ENCODE results near the gene OTUD4.

OTUD4 gene

DNA sequence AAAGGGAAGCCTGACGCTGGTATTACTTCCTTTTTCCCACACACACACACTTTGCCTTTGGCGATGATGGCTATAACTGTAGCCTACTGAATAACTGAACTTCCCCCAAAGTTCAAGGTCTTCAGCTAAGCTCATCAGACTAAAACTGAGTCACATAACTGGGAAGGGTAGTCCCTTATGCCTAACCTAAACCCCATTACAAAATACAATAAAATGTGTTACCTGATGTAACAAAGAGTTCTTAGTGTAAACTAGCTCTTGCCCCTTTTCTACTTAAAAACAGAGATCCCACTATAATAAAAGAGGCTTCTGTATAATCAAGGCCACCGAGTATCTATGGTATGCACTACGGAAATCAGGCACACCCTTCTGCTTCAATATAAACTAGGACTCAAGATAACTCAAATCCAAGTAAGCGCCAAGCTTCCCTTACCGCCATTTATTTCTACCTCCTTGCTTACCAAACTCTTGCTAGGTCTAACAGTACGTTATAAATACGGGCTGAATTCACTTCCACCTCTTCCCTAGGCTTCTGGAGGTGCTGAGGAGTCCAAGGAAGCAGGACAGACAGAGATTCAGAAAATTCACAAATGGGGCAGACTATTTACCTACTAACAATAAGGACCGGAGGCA, 2.4 kb downstream of the OTUD4 start:
- no peak for DNase-seq

DNA sequence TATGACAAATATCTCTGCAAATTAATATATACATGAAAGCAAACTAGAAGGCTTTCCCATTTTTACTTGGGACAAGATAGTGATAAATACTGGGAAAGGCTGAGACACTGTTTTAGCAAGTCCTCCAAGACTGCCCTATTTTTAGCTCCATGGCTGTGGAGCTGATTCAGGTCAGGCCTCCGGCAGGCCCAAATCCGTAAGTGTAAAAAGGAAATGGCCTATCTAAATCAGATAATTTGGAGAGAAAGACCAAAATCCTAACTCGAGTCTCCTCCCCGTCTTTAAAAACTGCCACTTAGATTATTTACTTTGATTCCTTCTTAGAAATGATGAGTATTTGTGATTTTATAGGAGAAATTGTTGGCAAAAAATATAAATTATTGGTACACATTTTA, 2.9 kb downstream of the OTUD4 start:
- DNase-seq, result no peak

DNA sequence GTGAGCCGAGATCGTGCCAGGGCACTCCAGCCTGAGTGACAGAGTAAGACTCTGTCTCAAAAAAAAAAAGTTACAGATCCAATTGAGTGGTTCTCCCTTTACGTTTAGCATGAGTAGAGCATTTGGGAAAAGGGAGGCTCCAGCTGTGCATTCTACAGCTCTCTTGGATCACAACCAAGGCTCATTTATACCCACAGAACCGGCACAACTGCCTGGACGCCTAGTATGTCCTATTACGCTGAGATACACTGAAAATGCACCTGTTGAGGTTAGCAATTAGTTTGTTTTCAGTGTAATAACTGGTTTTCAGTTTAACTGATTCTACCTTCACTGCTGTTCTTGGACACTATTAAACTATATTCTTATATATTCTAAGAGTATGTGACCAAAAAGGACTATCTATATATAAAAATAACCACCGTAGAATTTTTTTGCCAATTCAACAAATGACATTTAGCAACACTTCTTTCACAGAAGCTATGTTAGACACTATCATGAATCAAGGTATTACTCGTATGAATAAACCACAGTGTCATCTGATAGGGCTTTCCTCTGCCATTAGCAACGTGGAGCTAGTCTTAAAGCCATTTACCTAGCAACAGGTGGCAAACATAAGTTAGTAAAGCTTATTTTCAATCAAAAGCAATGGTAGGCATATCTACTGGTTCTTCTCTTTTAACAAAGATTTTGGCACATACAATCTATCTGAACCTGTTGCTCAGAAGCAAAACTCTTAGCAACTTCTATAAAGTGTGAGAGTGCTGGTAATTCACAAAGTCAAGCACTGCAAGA, 3.6 kb downstream of the OTUD4 start:
- no peak for DNase-seq

DNA sequence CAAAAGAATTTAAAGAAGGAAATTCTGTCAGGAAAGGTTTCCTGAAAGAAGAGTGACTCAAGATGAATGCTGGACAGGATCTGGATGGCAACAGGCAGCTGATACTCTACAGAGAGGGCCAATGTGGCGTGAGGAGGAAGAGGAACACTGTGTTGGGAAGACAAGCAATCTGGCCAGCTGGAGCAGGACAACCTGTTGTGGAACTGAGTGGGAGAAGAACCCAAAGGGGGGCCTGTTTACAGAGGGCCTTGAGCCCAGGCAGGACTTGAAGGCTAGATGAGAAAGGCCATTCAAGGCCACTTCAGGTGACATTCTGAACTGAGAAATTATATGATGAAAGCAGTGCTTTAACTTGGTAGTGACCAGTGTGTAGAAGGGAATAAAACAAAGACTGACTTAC, 8.5 kb downstream of the OTUD4 start:
- DNase-seq, result no peak

DNA sequence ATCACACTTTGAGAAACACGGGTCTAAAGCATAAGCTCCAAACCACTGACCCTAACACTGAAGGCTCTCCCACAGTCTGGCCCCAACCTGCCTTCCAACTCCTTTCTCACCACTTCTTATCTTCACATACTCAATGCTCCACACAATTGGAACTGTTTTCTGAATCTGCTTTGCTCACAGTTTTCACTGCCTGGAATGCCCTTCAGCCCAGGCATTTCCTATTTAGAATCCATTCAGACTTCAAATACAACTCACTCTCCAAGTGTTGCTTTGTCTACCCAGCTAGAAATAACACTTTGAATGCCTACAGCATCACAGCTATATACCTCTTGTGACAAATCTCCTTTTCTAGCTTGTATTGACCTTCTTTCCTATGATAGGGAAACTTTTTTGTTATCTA, 10.2 kb downstream of the OTUD4 start:
- no peak for DNase-seq

DNA sequence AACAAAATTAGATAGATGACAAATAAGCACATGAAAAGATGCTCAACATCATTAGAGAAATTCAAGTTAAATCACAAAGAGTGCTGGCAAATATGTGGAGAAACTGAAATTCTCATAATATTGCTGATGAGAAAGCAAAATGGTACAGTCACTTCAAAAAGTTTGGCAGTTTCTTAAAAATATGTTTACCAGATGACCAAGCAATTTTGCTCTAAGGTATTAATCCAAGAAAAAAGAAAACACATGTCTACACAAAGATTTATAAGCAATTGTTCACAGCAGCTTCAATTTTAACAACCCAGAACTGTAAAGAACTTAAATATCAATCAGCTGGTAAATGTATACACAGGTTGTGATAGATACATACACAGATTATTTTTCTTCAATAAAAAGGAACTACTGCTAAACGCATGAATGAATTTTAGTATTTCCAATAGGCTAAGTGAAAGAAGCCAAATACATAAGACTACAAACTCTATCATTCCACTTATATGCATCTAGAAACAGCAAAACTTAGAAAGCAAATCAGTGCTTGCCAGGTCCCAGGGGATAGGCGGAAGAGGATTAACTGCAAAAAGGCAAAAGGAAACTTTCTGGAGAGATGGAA, 11.7 kb downstream of the OTUD4 start:
- no peak for DNase-seq

DNA sequence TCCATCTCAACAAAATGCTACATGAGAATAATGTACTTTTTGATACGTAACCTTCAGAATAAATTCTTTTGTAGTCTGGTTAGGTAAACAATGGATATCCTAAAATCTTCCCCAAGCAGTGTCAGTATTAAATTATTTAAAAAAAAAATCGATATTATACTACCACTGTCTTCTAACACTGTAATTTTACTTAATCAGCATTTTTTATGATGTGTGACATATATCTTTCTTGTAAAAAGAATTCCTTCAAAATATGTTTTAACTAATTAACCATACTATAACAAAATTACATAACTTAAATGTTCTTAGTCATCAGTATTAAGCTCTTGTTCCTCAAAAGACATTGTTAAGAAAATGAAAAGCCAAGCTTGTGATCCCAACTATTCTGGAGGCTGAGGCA, 12.5 kb downstream of the OTUD4 start:
- DNase-seq, result no peak

DNA sequence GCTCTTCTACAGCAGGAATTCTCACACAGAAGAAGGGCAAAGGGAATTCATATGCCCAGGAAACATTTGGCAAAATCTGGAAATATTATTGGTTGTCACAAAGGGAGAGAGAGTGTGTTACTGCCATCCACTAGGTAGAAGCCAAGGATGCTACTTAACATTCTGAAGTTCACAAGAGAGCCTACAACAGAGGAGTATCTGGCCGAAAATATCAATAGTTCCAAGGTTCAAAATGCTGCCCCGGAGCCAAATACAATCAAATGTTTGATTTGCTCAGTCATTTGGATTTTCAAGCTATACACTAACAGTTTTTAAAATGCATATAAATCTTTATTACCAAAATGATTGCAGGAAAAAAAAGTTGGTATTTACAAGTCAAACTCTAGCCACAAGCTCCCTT, 18.8 kb downstream of the OTUD4 start:
- no peak for DNase-seq

DNA sequence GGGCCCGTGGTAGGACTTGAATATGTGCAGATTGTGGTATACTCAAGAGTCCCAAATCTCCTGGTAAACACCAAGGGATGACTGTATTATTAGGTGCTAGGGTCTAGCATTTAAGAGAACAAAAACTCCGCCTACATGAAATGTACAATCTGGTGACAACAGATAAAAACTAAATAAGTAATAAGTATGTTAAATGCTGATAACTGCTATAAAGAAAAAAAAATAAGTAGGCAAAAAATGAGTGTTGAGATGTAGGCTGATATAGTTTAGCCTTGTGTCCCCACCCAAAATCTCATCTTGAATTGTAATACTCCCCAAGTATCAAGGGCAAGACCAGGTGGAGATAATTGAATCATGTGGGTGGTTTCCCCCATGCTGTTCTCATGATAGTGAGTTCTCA, 23.4 kb downstream of the OTUD4 start:
- DNase-seq, result no peak

DNA sequence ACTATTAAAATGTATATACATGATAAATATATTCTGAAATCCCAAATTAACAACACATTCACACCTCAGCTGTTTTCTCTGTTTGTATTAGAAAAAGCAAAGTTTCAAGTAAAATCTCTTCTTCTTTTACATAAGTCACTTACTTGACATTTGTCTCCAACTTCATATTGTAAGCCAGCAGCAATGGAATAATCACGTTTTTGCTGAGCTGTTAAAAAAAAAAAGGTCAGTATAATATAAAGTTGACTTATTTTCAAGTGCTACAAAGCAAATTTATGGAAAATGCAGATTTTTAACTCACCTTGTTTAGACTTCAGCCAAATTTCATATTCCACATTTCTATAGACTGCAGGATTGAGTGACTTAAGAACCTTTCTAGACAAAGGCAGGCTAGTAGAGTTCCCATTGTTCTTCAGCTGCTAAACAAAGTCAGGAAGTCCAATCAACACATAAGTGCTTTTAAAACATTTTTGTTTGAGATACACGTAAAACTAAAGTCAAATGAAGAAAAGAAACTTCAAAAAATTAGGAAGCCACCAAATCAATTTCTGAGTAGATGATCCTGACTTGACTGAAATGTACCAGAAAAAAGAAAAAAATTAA, 25.0 kb downstream of the OTUD4 start:
- no peak for DNase-seq

DNA sequence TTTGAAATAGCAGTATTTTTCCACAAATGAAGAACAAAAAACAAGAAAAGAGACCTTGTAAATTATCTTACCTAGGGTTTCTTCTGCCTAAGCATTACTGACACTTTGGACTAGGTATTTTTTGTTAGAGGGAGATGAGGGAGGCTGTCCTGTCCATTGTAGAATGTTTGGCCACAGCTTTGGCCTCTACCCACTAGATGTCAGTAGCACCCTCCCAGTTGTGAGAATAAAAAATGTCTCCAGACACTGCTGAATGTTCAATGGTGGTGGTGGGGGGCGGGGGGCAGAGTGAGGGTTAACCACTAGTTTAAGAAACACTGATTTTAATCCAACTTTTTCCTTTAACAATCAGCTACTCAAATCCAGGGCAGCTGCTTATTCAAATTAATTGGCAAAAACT, 25.8 kb downstream of the OTUD4 start:
- DNase-seq, result peak in 1 of 6 experiments; percentile 7

DNA sequence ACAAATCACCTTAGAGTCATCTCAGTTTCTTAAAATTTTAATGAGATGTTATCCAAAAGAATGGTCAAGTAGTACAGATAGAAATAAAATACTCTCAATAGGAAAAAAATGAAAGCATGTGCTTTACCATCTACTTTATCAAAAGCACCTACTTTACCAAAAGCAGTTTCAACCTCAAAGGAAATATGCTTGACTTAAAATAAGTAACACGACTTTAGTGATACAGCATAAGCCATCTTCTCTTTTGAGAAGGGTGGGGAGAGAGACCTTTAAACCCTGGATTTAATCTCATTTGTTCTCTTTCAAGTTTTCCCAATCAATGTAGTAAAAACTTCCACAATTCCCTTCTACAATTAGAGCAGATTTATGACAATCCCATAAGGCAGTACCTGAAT, 26.5 kb downstream of the OTUD4 start:
- no peak for DNase-seq

DNA sequence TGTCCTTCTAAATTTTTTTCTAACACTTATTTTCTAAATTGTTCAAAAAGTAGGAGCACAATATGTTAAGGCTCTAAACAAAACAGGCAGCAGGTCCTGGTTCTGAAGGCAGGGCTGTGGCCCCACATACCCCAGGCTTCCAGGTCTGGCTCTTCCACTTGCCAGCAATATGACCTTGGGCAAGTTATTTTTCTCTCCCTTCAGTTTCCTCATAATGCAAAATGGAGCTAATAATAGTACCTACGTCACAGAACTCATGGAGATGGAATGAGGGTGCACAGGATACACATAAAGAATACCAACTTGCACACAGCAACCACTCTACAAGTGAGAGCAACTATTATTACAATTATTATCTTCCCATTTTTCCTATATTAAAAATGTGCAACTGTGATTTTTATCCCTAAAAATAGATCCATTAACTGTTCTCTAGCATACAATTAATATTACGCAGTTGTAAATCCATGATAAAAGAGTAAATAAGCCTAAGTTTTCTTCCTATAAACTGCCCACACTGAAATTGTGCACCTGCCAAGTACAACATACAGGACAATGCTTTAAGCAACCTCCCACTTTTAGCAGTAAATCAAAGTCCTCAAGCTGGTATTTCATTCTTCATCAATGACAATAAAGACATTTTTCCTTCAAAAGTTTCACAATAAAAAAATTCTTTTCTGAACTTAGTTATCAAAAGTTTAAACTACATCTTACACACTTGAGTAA, 27.0 kb downstream of the OTUD4 start:
- DNase-seq, result no peak

DNA sequence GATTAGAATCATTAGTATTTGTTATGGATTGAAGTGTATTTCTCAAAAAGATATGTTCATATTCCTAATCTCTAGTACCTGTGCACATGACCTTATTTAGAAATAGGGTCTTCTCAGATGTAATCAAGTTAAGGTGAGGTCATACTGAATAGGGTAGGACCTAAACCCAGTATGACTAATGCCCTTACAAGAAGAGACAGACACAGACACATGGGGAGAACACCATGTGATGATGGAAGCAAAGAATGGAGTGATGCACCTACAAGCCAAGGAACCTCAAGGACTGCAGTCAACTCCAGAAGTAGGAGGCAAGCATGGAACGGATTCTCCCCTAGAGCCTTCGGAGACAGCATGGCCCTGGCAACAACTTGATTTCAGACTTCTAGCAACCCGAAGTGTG, 31.4 kb downstream of the OTUD4 start:
- DNase-seq, result no peak

DNA sequence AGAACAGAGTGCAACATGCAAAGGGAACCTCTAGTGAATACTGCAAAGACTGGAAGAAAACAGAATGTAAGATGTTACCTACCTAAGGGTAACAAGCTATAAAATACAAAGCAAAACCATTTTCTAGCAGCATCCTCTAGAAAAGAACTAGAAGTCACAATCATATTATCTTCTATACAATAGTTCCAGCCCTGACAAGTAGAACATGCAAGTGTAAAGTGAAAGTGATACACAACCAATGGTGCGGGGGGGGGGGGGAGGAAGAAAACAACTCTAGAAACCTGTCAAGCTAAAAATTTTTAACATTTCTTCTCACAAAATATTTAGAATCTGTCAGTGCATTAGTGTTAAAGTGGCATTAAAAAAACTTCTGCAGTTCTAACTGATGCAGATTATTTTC, 44.2 kb downstream of the OTUD4 start:
- DNase-seq, result peak in 1 of 6 experiments; percentile 5

DNA sequence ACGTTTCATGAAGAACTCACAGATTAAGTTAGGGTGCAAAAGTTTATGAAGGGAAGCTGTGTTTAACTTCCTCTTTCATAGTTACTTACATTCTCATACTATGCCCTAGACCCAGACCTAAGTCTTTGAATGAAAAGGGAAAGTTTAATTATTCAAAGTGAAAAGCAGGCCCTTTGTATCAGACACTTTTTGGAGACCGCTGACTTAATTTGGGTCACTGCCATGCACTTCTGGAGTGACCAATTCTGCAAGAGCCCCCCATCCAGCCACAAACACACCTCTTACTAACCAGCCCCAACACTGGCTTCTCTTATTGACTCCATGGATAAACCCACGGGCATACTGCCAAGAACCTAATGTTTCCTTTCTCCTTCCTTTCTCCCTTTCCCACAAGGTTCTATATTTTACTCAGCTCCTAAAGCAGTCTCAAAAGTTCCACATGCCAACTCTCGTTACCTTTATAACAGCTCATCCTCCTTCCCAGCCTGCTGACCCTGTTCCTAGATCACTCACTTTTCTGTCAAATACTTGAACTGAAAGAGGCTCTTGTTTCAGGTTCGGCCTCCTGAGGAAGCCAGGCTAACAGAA, 47.8 kb downstream of the OTUD4 start:
- DNase-seq, result no peak

DNA sequence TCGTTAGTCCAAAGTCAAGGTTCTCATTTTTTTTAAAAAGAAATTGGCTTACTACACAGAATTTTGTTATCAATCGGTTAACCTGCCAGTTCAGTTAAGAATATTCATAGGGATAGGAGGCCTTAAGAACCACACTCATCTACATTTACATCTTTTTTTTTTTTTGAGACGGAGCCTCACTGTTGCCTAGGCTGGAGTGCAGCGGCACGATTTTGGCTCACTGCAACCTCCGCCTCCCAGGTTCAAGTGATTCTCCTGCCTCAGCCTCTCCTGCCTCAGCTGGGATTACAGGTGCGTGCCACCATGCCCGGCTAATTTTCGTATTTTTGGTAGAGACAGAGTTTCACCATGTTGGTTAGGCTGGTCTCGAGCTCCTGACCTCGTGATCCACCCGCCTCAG, 48.5 kb downstream of the OTUD4 start:
- DNase-seq, result no peak

DNA sequence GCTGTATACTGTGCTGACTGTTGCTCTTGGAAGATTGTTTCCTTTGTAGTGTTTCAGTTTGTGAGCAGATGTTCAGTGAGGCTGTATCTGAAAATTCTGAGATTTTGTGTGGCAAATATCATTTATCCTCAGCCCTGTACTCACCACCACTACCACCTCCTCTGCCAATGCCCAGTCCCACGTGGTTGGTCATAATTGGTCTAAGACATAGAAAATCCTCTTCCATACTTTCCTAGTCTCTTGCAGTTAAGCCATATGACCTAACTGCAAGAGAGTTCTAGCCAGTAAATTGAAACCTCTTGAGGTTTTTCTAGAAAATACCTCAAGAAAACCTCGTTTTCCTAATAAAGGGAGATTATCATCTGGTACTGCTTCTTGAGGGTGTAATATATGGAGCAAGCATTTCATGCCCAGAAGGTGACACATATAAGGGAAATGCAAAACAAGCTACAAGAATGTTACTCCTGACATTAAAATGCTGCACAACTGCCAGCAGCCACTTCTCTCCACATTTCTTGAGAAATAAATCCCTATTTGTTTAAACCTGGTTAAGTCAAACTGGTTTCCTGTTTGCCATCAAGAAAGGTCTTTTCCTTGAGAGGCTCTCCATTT, 49.5 kb downstream of the OTUD4 start:
- no peak for DNase-seq

DNA sequence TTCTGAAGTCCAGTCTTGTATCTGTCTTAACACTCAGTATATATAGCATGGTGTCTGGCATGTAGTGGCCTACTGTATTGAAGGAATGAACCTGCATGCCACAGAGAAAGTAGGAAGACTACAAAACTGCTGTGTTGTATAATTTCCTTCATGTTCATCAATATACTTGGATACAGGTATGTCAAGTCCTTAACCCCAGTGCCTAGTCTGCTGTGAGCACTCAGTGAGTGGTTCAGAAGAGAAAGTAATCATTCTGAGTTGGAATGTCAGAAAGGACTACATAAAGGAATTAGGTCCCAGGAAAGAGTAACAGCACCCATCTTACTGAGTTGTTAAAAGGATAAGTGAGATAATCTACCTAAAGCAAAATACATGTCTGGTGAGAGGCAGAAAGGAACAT, 50.3 kb downstream of the OTUD4 start:
- DNase-seq, result no peak

DNA sequence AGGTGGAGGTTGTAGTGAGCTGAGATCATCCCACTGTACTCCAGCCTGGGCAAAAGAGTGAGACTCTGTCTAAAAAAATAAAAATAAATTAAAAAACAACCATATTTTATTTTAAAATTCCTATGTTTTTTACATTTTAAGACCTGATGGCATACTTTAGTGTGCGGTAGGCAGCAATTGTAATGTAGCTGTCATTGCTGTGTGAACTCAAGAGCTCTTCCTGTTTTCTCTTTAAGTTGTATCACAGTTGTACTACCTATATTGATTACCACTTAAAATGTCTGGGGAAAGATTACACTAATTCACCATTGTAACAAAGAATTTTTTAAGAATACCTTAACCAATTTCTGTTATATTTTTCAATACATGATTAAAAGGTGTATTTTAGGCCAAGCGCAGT, 55.0 kb downstream of the OTUD4 start:
- DNase-seq, result no peak

DNA sequence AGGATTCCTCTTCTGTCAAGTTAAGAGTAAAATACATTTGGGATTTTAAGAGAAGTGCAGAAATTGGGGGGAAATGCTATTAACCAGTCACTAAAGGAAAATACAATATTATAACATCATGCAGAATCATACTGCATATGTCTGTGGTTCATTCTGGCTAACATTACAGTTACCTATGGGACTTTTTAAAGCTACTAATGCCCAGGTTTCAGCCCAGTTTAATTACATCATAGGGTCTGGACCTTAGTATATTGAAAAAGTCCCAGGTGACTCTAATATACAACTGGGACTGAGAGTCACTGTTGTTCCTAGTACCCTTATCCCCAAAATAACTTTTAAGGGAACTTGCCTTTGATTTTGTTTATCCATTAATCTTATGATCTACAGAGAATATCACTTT, 72.3 kb downstream of the OTUD4 start:
- no peak for DNase-seq

DNA sequence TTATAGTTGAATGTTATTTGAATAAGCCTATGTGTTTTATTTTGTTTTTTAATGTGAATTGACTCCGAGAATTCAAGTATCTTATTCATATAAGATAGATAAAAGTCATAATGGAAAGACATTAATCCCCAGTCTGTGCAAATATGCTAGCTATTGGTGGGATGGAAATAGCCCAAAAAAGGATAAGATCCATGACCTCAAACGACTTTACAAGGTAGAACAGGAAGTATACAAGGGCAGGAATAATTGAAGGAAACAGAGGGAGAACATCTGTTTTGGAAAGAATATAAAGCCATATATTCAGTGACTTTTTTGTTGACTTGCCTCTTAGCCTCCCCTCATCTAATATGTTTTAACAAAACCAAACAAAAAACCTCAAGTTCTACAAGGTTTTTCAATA, 73.3 kb downstream of the OTUD4 start:
- DNase-seq, result no peak

DNA sequence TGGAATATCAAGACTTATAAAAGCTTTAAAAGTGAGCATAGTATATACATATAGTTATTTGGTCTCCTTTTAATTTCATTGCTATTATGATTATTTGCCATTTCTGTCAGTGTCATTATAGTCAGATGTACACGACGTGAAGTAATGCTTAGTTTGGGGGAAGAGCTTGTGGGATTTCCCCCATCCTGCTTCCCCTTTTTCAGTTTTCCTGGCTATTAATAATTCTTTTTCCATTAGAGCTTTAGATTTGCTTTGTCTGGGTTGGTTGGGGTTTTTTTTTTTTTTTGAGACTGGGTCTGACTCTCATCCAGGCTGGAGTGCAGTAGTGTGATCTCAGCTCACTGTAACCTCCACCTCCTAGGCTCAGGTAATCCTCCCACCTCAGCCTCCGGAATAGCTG, 76.9 kb downstream of the OTUD4 start:
- DNase-seq, result no peak
